ENCODE data around the gene CHRDL2. TPM values are rescaled to one million over a fixed set of nuclear protein-coding genes. Genes with fewer than 3 reads are reported as not detected.
A peak's percentile ranks its signal among the peaks of the same experiment; 100 is the strongest.

Gene CHRDL2
- total RNA-seq, 6 experiments from 2014 or later: not detected

DNA sequence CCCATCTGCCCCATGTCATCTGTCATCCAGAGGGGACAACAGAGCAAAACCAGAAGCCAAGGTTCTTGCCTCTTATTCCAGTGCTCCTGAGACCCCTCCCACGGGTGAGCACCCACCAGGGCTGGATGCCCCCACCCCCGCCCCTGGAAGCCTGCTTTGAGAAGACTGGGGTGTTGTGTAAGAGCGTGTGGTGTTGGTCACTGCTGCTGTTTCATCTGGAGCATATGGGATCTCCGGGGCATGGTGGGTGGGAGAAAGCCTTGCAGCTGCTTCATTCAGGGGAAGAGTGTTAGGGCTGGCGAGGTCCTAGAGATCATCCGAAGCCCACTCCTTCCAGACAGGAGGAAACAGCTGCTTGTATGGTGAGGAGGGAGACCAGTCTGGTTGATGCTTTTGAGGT is 54.1 kb downstream of the CHRDL2 start:
- no peaks in the 10 kb centered on the region for H3K27me3 Mint-ChIP-seq (ENCODE audit: insufficient read depth)
- TF ChIP-seq, protein P1, sequence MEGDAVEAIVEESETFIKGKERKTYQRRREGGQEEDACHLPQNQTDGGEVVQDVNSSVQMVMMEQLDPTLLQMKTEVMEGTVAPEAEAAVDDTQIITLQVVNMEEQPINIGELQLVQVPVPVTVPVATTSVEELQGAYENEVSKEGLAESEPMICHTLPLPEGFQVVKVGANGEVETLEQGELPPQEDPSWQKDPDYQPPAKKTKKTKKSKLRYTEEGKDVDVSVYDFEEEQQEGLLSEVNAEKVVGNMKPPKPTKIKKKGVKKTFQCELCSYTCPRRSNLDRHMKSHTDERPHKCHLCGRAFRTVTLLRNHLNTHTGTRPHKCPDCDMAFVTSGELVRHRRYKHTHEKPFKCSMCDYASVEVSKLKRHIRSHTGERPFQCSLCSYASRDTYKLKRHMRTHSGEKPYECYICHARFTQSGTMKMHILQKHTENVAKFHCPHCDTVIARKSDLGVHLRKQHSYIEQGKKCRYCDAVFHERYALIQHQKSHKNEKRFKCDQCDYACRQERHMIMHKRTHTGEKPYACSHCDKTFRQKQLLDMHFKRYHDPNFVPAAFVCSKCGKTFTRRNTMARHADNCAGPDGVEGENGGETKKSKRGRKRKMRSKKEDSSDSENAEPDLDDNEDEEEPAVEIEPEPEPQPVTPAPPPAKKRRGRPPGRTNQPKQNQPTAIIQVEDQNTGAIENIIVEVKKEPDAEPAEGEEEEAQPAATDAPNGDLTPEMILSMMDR (IDR thresholded peaks at IDR 0.05): no peak
- no peak overlapping the region for H3K4me3 Mint-ChIP-seq
- no peaks in the 10 kb centered on the region for H3K36me3 Mint-ChIP-seq (ENCODE audit: low read depth)
- H3K4me1 Mint-ChIP-seq (ENCODE audit: low read depth): peaks cover 32% of the 10 kb centered on the region
- H3K27ac Mint-ChIP-seq: no peak overlapping the region
- no peaks in the 10 kb centered on the region; the same call in 1 of the 2 replicates for H3K9me3 Mint-ChIP-seq
- DNase-seq: no peak

- Mint-ChIP-seq H3K27ac (no peak overlapping the region), H3K9me3 (no peaks in the 10 kb centered on the region; the same call in 1 of the 2 replicates), H3K27me3 (ENCODE audit: insufficient read depth) (no peaks in the 10 kb centered on the region), H3K36me3 (ENCODE audit: low read depth) (no peaks in the 10 kb centered on the region), H3K4me3 (no peak overlapping the region), H3K4me1 (ENCODE audit: low read depth) (peaks cover 37% of the 10 kb centered on the region)
- TF ChIP-seq, protein P1 (IDR thresholded peaks at IDR 0.05): no peak
- DNase-seq: no peak
Measured at GRCh38 chr11:74676596-74676995, 54.6 kb downstream of the CHRDL2 start.

GRCh38 chr11:74675761-74676160 is 55.5 kb downstream of the CHRDL2 start:
- Mint-ChIP-seq H3K27me3 (ENCODE audit: insufficient read depth) (no peaks in the 10 kb centered on the region), H3K9me3 (no peaks in the 10 kb centered on the region; the same call in 1 of the 2 replicates), H3K27ac (no peak overlapping the region), H3K4me1 (ENCODE audit: low read depth) (peaks cover 43% of the 10 kb centered on the region), H3K36me3 (ENCODE audit: low read depth) (no peaks in the 10 kb centered on the region), H3K4me3 (no peak overlapping the region)
- DNase-seq: no peak
- TF ChIP-seq, protein P1 (IDR thresholded peaks at IDR 0.05): no peak

DNA sequence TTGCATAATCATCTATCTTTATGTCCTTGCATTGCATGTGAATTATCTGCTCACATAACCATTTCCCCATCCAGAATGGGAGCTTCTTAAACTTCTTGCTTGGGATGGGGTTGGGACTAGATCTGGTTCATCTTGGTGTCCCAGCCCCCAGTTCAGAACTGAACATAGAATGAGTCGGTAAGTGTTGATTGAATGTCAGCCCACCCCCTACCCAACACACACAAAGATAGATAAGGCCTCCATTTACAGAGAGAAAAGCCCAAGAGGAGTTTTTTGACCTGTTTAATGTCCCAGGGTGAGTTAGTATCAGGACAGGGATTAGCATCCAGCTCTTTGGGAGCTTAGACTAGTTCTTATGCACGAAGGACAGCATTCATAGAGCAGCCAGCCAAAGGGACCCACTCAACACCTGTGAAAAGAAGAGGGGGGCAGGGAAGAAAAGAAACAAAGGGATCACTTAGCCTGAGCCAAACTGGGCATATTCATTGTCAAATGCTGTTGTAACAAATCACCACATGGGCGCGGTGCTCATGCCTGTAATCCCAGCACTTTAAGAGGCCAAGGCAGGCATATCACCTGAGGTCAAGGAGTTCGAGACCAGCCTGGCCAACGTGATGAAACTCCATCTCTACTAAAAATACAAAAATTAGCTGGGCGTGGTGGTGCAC is 57.4 kb downstream of the CHRDL2 start:
- DNase-seq: no peak
- TF ChIP-seq, protein P1 (IDR thresholded peaks at IDR 0.05): no peak
- Mint-ChIP-seq H3K27me3 (ENCODE audit: insufficient read depth) (no peaks in the 10 kb centered on the region), H3K9me3 (no peaks in the 10 kb centered on the region; the same call in 1 of the 2 replicates), H3K36me3 (ENCODE audit: low read depth) (no peaks in the 10 kb centered on the region), H3K4me3 (peak overlapping the region; percentile 73), H3K27ac (peak overlapping the region; percentile 100), H3K4me1 (ENCODE audit: low read depth) (peaks cover 43% of the 10 kb centered on the region)

GRCh38 chr11:74672956-74673692 is 58.1 kb downstream of the CHRDL2 start:
- Mint-ChIP-seq H3K4me3 (peak overlapping the region; percentile 73), H3K27ac (peak overlapping the region; percentile 100), H3K9me3 (no peaks in the 10 kb centered on the region; the same call in 1 of the 2 replicates), H3K27me3 (ENCODE audit: insufficient read depth) (no peaks in the 10 kb centered on the region), H3K4me1 (ENCODE audit: low read depth) (peaks cover 43% of the 10 kb centered on the region), H3K36me3 (ENCODE audit: low read depth) (no peaks in the 10 kb centered on the region)
- TF ChIP-seq, protein P1 (IDR thresholded peaks at IDR 0.05): no peak
- DNase-seq: peak; percentile 97

Measured in HFFc6 (cell line).